GM10847 (cell line): ENCODE data around the gene ERICH4.
A peak's percentile ranks its signal among the peaks of the same experiment; 100 is the strongest.

Source experiments
- POLR2A ChIP-seq: IDR thresholded peaks from 2 replicates; pipeline ENCODE4 v1.6.1; 2011; ENCODE audit not compliant: insufficient read length; ENCODE audit errors: extremely low read depth

Gene ERICH4, protein sequence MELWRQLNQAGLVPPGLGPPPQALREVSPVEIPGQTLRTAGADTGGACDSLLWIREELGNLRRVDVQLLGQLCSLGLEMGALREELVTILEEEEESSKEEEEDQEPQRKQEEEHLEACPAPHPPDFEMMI

DNA sequence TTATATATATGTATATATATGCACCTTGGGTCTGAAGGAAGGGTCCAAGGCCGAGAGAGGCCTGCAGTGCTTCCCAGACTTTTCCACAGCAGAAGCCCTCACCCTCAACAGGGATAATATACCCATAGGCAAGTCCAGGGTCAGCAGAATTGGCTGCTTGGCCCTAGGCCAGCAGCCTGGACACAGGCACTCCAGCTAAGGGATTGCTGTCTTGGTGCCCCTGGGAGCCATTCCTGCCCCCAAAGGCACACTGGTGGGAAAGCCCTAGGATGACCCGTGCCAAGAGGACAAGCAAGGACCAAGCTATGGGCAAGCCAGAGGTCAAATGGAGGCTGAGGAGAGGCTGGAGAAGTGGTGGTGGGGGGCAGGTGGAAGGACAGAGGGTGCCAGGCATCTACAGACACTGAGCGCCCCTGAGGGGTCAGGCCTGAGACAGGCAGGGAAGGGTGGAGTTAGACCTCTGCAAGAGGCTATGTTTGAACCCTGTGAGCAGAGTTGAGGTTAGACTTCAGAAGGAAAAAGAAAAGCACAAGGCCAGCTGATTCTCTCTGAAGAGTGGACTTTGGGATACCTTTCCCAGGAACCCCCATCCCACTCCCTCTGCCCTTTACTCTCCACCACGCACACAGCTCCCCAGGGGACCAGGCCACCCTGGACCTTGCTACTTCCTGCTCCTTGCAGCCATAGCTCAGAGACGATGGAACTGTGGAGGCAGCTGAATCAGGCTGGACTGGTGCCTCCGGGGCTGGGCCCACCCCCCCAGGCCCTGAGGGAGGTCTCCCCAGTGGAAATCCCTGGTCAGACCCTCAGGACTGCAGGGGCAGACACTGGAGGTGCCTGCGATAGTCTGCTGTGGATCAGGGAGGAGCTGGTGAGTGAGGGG lies at the start of gene ERICH4:
Gene ERICH4, plus strand, starts transcription at position 684 of the 883 bp plus-strand sequence. Its CDS starts 14 bp downstream, at position 698.
- no peak for TF ChIP-seq POLR2A

DNA sequence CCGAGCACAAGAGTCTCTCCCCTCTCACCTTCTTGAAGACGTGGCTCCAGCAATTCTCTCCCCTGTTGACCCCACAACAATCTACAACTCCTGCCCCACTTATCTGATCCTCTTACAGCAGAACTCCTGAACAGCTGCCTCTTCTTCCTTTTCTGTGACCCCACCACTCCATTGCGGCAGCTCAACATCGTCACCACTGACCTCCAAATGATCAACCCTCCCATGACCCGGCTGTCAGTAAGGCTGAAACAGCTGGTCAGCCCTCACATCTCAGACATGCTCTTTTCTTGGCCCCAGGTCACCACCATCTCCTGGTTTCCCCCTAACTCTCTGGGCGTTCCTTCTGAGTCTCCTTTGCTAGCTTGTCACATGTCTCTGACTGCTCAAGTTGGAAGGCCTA lies 47.6 kb upstream of the ERICH4 start:
- no peak for TF ChIP-seq POLR2A

DNA sequence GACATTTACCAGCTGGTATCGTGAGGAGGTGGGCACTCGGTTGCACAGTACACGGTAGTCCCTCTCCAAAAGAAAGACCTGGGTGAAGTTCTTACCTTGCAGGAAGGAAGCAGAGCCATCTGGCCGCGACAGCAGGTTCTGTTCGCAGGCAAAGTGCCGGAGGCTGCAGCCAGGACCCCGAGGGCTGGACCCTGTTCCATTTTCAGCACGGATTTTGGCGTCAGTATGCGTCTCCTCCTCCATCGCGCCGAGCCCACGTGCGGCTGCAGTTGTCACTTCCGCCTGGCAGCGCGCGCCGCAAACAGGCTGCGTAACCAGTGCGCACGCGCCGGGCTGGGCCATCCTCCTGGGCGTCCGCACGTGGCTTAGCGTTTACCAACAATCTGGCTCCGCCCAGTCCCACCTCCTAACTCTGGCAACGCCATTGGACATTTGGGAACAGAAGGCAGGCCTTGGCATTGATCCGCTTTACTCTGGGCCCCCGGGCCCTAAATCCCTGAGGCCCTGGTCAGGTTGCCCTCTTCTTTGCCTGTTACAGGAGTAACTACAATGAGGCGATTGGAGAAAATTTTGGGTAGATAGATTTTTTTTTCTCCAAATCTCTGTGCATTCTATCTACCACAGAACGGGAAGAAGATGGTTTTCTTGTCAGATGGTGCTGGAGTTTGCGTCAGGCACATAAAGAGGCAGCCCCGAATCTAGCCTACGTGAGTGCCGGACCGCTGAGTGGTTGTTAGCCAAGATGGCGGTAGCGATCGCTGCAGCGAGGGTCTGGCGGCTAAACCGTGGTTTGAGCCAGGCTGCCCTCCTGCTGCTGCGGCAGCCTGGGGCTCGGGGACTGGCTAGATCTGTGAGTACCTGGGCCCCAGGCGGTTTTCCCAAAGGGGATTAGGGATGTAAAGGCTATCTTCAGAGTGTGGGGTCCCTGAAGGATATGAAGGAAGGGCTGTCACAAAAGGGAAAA lies 45.6 kb upstream of the ERICH4 start, which contains the start of the genes BCKDHA and EXOSC5:
Gene BCKDHA, plus strand, starts transcription at position 733 of the 964 bp plus-strand sequence. Its CDS starts 10 bp downstream, at position 743.
Gene EXOSC5, minus strand, starts transcription at position 274 of the 964 bp plus-strand sequence. Its CDS starts 31 bp downstream, at position 243.
- TF ChIP-seq POLR2A, result peak; percentile 54

DNA sequence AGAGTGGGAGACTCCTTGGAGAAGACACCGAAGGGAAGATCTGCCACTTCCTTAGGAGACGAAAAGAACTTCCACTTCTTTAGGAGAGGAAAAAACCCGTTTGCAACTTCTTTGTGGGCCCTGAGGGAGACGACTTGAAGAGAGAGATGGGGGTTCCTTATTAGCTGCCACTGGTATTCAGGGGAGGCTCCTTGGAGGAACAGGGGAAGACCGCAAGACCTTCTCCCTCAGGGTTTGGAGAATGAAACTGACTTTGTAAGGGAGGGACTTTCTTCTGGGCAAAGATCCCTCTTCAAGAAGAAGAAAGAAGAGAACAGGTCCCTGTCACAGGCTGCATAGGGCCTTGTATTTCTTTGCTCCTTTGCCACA lies 44.9 kb upstream of the ERICH4 start:
- TF ChIP-seq POLR2A, result no peak

DNA sequence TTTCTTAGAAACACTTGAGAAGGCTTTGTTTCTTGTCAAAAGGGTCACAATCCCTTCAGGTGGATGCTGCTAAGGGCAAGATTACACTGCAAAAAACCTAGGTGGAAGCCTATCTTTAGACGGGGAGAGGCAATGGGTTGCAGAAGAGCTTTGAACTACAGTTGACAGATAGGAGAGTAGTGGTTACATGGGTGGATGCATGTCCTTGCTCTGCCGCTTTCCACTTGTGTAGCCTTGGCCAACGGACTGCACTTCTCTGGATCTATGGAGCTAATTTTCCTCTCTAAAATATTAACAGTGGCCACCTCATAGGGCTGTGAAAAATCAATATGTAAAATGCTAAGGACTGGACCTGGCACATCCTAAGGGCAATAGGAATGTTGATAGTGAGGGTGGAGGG lies 44.4 kb upstream of the ERICH4 start:
- TF ChIP-seq POLR2A, result no peak

DNA sequence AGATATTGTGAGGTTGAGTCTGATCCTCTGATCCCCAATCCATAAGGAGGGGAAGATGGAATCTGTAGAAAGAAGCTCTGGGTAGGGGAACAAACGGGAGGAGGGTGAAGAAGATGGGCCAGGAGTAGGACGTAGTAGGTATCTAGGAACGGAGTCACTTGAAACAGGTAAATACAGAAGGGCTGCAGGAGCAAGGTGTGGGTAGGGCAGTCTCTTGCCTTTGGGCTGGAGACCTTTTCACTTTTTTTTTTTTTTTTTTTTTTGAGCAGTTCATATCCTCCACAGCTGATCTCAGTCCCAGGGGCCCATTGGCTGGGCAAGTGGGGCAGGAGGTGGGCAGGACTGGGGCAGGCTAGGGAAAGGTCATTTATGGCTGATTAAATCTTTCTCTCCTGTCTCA lies 43.9 kb upstream of the ERICH4 start:
- no peak for TF ChIP-seq POLR2A

DNA sequence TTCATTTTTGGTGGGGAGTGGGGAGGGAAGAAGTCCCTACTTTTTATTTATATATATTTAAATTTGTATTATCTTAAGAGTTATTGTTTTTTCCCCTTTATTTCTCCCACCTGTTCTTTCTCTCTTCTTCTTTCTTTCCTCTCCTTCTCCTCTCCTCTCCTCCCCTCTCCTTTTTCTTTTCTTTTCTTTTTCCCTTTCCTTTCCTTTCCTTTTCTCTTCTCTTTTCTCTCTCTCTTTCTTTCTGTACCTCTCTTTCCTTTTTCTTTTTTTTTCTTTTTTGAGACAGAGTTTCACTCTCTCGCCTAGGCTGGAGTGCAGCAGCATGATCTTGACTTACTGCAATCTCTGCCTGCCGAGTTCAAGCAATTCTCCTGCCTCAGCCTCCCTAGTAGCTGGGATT lies 43.4 kb upstream of the ERICH4 start:
- TF ChIP-seq POLR2A, result no peak

DNA sequence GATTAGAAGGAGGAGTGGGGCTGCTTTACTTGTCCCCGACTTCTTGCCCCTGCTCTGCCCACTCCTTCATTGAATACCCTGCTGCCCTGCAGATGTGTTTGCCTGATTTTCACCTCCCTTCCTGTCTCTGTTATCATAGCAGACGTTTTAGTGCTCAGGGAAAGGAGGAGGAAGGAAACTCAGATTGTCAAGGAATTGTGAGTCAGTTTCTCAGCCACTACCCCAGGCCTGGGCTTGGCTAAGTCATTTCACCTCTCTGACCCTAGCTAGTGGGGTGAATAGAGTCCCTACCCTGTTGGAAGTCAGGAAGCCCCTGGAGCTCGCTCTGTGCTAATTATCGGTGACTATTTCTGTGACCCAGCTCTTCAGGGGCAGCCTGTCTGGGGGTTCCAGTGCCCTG lies 41.5 kb upstream of the ERICH4 start:
- TF ChIP-seq POLR2A, result no peak

DNA sequence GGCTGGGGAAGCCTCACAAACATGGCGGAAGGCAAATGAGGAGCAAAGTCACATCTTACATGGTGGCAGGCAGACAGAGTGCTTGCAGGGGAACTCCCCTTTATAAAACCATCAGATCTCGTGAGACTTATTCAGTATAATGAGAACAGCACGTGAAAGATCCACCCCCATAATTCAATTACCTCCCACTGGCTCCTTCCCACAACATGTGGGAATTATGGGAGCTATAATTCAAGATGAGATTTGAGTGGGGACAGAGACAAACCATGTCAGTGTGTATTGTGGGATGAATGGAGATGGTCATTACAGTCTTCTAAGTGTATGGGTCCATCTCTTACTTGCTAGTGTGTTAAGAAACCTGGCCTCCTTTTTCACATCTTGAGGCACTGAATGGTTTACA lies 40.9 kb upstream of the ERICH4 start:
- TF ChIP-seq POLR2A, result no peak

DNA sequence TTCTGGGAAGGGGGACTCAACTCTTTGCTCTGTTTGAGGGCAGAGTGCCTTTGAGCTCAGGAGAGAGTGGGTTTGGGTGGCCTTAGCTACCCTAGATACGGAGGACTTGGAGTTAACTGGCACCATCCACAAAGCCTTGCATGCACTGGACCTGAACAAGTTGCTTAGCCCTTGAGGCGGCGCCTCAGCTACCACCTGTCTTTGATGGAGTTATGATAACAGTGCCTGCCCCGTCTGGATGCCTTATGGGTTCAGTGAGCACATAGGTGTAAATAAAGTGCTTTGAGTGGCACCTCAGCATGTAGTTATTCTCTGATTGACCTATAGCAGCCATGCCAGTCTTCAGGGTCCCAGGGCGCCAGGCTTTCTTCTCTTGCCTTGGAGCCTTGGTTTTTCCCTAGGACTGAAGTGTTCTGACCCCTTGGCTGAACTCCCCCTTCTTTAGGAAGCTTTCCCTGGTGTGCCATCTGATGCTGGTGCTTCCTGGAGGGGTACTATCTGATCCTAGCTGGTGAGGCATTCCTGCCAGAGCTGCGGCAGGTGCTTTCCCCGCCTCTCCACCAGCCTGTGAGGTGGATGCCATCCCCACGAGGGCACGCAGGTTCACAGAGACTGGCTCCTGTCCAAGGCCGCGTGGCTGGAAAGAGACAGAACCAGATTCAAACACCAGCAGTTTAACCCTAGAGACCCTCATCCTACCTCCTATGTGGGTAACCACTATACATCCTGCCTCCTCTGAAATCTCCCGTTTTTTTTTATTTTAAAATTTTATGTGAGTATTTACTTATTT lies 39.6 kb upstream of the ERICH4 start:
- TF ChIP-seq POLR2A, result no peak

DNA sequence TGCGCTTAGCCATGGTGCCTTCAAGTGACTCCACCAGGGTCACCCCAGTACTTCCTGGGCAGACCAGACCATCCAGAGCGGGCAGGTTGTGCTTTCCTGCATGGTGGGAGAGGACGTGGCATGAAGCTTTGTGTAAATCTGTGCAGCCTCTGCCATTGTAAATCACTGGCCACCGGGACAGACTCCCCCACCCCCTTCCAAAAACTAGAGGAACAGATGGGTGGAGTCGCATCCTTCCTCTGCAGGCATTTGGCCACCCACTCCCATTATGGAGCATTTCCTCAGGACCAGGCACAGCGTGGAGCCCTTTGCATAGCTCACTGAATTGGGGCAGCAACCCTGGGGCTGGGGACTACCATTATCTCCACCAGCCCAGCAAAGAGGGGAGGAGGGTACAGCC lies 37.2 kb upstream of the ERICH4 start:
- TF ChIP-seq POLR2A, result no peak

DNA sequence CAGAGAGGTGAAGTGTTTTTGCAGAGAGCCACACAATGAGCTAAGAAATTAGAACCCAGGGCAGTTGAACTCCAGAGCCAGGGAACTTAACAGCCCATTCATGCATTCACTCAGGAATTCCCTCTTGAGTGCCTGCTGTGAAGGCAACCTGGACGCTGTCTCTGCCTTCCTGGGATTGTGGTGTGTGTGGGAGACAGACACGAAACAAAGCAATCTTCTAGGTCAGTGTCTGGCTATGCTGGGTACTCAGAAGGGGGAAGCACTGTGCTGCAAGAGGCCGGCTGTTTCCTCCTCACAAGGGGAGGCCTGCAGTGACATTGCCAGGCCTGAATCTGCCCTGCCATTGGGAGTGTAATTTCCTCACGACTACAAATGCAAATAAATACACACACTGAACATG lies 35.7 kb upstream of the ERICH4 start:
- TF ChIP-seq POLR2A, result no peak

DNA sequence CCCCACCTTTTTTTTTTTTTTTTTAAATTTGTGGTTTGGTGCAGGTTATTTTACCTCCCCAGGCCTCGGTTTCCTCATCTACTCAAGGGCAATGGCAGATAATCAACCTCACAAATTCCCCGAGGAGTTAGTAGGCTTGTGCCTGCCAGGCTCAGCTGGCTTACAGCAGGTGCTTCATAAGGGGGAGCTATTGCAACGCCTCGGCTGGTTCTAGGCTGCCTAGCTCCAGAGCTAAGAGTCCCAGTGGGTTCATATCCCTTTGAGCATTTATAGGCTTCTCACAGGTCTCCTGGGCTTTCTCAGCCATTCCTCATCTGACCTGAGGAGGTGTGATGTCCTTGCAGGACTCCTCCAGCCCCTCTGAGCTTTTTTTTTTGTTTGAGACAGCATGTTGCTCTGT lies 34.7 kb upstream of the ERICH4 start:
- no peak for TF ChIP-seq POLR2A

DNA sequence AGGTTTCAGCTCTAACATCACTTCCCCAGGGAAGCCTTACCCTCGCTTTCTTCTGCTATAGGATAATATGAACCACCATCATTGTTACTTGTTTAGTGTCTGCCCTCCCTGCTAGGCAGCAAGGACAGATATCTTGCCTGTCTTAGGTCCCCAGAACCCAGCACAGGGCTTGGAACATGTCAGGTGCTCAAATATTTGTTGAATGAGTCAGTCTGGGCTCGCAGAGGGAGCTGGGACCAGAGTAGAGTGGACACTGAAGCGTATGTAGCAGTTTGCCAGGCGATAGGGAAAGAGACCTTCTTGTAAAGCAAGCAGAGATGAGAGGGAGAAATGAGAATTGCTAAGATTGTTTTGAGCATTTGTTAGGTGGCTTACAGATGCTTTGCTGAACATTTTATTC lies 33.7 kb upstream of the ERICH4 start:
- no peak for TF ChIP-seq POLR2A
